Measurements from ENCODE around the gene SLC17A7. TPM values are rescaled to one million over a fixed set of nuclear protein-coding genes. Genes with fewer than 3 reads are reported as not detected.
"Not testable (repeated sequence)": the region's sequence is repeated elsewhere in the genome, so short reads cannot be mapped to it uniquely, and the experiment has no call there.

The SLC17A7 gene
- total RNA-seq, 2 experiments from 2014 or later, result 0.19 to 0.55 TPM

GRCh38 chr19:49448432-49448786 lies 7.1 kb upstream of the SLC17A7 start:
- CTCF ChIA-PET, result interaction anchor here (1.0 to 14.2 kb wide), 3 partner anchors 12 to 223 kb away, joined by 3 to 185 read pairs (median 3); partner anchors contain the start of gene FLT3LG
- Mint-ChIP-seq H3K4me3 (no peak overlapping the region), H3K9me3 (ENCODE audit: low read depth) (no peaks in the 10 kb centered on the region), H3K36me3 (peaks cover 32% of the 10 kb centered on the region), H3K27ac (peak overlapping the region; percentile 15), H3K4me1 (peaks cover 63% of the 10 kb centered on the region), H3K27me3 (no peaks in the 10 kb centered on the region)
- no peak for DNase-seq
- ATAC-seq, result no peak

DNA sequence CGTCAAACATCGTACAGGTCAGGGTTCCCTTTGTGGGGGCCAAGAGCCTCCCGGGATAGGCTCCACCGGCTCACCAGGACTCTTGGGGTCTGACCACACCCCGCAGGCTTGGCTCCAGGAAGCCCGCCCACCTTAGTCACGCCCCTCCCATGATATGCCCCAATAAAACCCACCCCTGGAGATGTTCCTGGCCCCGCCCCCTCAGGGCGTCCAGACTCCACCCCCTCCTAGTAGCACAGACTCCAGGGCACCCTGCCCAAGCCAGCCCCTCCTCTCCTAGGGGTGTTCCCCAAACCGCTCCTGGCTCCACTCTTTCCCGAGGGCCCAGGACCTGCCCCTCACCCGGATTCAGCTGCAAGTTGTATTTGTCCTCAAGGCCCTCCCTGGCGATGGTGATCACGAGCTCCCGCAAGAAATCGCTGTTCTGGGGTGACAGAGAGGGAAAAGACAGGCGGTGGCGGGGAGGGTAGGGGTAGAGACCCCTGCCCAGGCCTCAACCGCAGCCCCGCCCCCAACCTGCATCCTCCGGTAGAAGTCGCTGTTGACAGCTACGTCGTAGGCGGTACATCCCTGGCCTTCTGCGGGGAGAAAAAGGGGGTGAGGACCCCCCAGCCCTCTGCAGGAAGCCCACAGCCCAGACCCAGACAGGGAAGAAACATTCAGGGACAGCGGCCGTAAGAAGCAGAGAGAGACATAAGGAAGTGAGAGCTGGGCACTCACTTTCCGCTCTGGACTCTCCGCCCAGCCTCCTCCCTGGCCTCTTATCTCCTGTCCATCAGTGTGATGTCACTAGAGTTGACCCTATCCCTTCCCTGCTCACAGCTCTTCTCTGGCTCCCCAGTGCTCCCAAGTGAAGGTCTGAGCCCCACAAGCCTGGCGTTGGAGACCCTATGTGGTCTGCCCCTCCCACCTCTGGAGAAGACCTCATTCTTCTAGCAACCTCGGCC lies 6.4 kb upstream of the SLC17A7 start:
- Mint-ChIP-seq H3K4me3 (no peak overlapping the region), H3K27ac (peak overlapping the region; percentile 15), H3K36me3 (peaks cover 32% of the 10 kb centered on the region), H3K27me3 (no peaks in the 10 kb centered on the region), H3K9me3 (ENCODE audit: low read depth) (no peaks in the 10 kb centered on the region), H3K4me1 (peaks cover 61% of the 10 kb centered on the region)
- DNase-seq, result peak; percentile 63
- no peak for ATAC-seq
- CTCF ChIA-PET, result interaction anchor here (1.0 to 14.2 kb wide), 3 partner anchors 12 to 222 kb away, joined by 3 to 185 read pairs (median 3); partner anchors contain the start of gene FLT3LG

DNA sequence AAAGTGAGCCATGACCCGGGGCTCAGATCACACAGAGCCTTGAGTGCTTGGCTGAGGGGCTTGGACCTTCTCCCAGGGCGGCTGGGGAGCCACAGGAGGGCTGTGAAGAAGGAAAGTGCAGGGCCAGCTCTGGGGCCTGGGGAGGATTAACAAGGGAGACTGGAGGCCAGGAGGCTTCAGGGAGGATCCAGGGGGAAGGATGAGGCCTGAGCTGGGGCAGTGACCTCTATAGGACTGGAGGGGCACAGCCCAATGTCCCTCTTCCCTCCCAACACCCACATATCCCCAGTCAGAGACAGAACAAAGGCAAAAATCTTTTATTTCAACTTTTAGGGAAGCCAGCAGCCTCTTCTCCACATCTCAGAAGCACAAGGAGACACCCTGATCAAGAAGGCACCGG lies 4.7 kb upstream of the SLC17A7 start:
- no peak for ATAC-seq
- CTCF ChIA-PET, result interaction anchor here (0.7 to 2.8 kb wide), 7 partner anchors 7 to 54 kb away, joined by 3 to 39 read pairs (median 8); partner anchors contain the start of genes ALDH16A1 and FLT3LG
- DNase-seq, result no peak
- Mint-ChIP-seq H3K9me3 (ENCODE audit: low read depth) (no peaks in the 10 kb centered on the region), H3K36me3 (peaks cover 25% of the 10 kb centered on the region), H3K27ac (peak overlapping the region; percentile 40), H3K27me3 (peaks cover 13% of the 10 kb centered on the region), H3K4me3 (no peak overlapping the region), H3K4me1 (peaks cover 62% of the 10 kb centered on the region)

GRCh38 chr19:49444100-49444700 lies 2.9 kb upstream of the SLC17A7 start:
- CTCF ChIA-PET, result interaction anchor here (0.7 to 2.8 kb wide), 10 partner anchors 9 to 120 kb away, joined by 3 to 39 read pairs (median 5); partner anchors contain the start of genes ALDH16A1 and FLT3LG
- not testable (repeated sequence) for DNase-seq; ATAC-seq; H3K9me3 Mint-ChIP-seq (ENCODE audit: low read depth)
- H3K36me3 Mint-ChIP-seq, result peaks cover 15% of the 10 kb centered on the region
- peak overlapping the region; percentile 80 for H3K27ac Mint-ChIP-seq
- H3K4me3 Mint-ChIP-seq, result peak overlapping the region; percentile 78
- peaks cover 54% of the 10 kb centered on the region for H3K4me1 Mint-ChIP-seq
- H3K27me3 Mint-ChIP-seq, result peaks cover 30% of the 10 kb centered on the region

GRCh38 chr19:49443366-49444099 lies 2.2 kb upstream of the SLC17A7 start:
- Mint-ChIP-seq H3K36me3 (peaks cover 11% of the 10 kb centered on the region), H3K27ac (peak overlapping the region; percentile 80), H3K4me1 (peaks cover 51% of the 10 kb centered on the region), H3K4me3 (peak overlapping the region; percentile 78), H3K27me3 (peaks cover 36% of the 10 kb centered on the region), H3K9me3 (ENCODE audit: low read depth) (no peaks in the 10 kb centered on the region)
- DNase-seq, result peak; percentile 96
- peak; percentile 85 for ATAC-seq
- CTCF ChIA-PET, result interaction anchor here (0.6 to 2.8 kb wide), 22 partner anchors 8 to 222 kb away, joined by 3 to 39 read pairs (median 4); partner anchors contain the start of genes ALDH16A1 and PIH1D1

- ATAC-seq, result peak; percentile 50
- peak; percentile 86 for DNase-seq
- peaks cover 45% of the 10 kb centered on the region for H3K4me1 Mint-ChIP-seq
- H3K27ac Mint-ChIP-seq, result peak overlapping the region; percentile 80
- H3K36me3 Mint-ChIP-seq, result peaks cover 6% of the 10 kb centered on the region
- peak overlapping the region; percentile 78 for H3K4me3 Mint-ChIP-seq
- H3K9me3 Mint-ChIP-seq (ENCODE audit: low read depth), result no peaks in the 10 kb centered on the region
- H3K27me3 Mint-ChIP-seq, result peaks cover 42% of the 10 kb centered on the region
- CTCF ChIA-PET, result interaction anchor here (0.6 to 2.6 kb wide), 17 partner anchors 9 to 222 kb away, joined by 3 to 31 read pairs (median 4); partner anchors contain the start of gene PIH1D1
Observed at GRCh38 chr19:49442771-49443365, 1.5 kb upstream of the SLC17A7 start.

DNA sequence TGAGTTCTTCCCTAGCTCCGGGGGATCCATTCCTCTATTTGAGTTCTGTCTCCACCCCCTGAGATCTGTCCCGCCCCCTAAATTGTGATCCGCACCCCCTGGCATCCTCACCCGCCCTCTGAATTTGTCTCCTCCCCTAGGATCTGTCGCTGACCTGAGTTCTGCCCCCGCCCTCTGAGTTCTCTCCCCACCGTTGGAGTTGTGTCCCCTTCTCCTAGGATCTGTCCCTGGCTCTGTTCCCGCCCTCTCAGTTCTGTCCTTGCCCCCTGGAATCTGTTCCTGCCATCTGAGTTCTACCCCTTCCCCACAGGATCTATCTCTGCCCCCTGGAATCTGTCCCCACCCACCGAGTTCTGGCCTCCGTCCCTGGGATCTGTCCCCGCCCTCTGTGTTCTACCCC lies 1.0 kb upstream of the SLC17A7 start:
- Mint-ChIP-seq H3K27ac (peak overlapping the region; percentile 80), H3K4me3 (peak overlapping the region; percentile 78), H3K9me3 (ENCODE audit: low read depth) (no peaks in the 10 kb centered on the region), H3K36me3 (peaks cover 6% of the 10 kb centered on the region), H3K4me1 (peaks cover 43% of the 10 kb centered on the region), H3K27me3 (peaks cover 48% of the 10 kb centered on the region)
- CTCF ChIA-PET, result interaction anchor here (0.6 to 2.6 kb wide), 15 partner anchors 9 to 180 kb away, joined by 3 to 31 read pairs (median 5); partner anchors contain the start of gene PIH1D1
- DNase-seq, result peak; percentile 56
- no peak for ATAC-seq

DNA sequence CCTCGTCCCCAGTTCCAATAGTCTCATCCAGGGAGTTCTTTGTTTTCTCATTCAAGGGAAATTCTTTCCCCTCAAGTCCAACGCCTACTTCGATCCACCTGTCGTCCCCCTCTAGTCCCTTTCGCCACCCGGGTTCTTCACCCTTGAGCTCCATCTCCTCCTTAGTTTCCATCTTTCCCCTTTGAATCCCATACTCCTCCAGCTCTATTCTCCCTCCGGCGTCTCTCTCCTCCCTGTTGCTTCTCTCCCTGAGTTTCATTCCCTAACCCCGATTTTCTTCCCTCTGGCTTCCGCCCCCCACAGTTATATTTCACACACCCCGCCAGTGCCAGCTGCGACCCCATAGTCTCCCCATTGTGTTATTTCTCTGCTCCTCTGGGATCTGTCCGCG lies 628 bp upstream of the SLC17A7 start:
- Mint-ChIP-seq H3K9me3 (ENCODE audit: low read depth) (no peaks in the 10 kb centered on the region), H3K4me3 (peak overlapping the region; percentile 78), H3K27me3 (peaks cover 52% of the 10 kb centered on the region), H3K4me1 (peaks cover 41% of the 10 kb centered on the region), H3K27ac (no peak overlapping the region), H3K36me3 (peaks cover 5% of the 10 kb centered on the region)
- DNase-seq (no peak), ATAC-seq (no peak)
- CTCF ChIA-PET, result interaction anchor here (0.6 to 2.6 kb wide), 8 partner anchors 13 to 141 kb away, joined by 3 to 31 read pairs (median 7); no protein-coding TSS in a partner anchor

DNA sequence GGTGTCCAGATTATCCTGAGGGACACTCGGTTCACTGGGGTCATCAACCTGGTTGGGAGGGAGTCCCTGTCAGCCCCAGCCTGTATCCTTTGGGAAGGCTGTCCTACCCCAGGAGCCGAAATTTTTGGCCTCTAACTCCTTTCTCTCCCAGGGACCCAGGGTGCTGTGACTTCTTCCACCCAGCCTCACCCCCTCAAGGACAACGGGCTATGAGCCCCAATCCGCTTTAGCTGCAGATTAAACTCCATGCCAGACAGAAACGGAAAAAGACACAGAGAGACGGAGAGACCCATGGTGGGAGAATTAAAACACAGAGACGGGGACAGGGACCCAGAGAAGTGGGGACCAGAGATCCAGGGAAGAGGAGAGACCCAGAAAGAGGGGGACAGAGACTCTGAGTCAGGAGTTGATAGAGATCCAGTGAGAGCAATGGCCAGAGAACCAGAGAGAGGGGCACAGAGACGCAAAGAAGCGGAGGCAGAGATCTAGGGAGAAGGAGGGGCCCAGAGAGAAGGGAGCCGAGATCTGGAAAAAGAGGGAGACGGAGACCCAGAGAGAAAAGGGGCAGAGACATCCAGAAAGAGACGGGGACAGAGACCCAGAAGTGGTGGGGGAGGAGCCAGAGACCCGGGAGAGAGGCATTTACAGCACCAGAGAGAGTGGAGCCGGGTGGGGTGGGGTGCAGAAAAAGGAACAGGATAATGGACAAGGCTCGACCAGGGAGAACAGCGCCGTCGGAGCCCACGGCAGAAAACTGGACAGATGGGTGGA lies 703 bp downstream of the SLC17A7 start:
- H3K9me3 Mint-ChIP-seq (ENCODE audit: low read depth), result no peaks in the 10 kb centered on the region
- peaks cover 41% of the 10 kb centered on the region for H3K4me1 Mint-ChIP-seq
- no peaks in the 10 kb centered on the region for H3K36me3 Mint-ChIP-seq
- DNase-seq (no peak), ATAC-seq (no peak)
- CTCF ChIA-PET, result interaction anchor here (0.8 to 2.6 kb wide), 5 partner anchors 14 to 49 kb away, joined by 3 to 31 read pairs (median 5); partner anchors contain the start of gene GFY
- H3K27me3 Mint-ChIP-seq, result peaks cover 65% of the 10 kb centered on the region
- peak overlapping the region; percentile 11 for H3K4me3 Mint-ChIP-seq
- H3K27ac Mint-ChIP-seq, result no peak overlapping the region

DNA sequence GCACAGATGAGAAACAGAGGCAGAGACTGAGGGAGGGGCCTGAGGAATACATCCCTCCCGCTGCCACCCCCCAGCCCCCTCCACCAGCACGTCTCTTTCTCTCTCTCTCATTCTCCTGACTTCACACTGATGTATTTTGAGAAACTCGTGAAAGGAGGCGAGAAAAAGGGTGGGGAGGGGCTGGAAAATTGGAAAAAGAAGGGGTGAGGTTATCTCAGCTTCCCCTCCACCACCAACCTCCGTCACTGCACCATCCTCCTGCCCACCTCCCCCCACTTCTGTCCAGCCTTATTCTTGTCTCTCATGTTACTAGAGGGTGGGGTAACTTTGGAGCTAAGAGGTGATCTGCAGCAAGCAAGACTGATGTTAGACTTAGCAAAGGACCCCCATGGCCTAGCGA lies 1.5 kb downstream of the SLC17A7 start:
- peaks cover 35% of the 10 kb centered on the region for H3K4me1 Mint-ChIP-seq
- DNase-seq (no peak), ATAC-seq (no peak)
- H3K9me3 Mint-ChIP-seq (ENCODE audit: low read depth), result no peaks in the 10 kb centered on the region
- CTCF ChIA-PET, result interaction anchor here (0.7 to 1.4 kb wide), 4 partner anchors 15 to 48 kb away, joined by 3 to 4 read pairs (median 3); partner anchors contain the start of gene GFY
- H3K36me3 Mint-ChIP-seq, result no peaks in the 10 kb centered on the region
- no peak overlapping the region for H3K27ac Mint-ChIP-seq
- peaks cover 73% of the 10 kb centered on the region for H3K27me3 Mint-ChIP-seq
- H3K4me3 Mint-ChIP-seq, result no peak overlapping the region

GRCh38 chr19:49438261-49438660 lies 3.1 kb downstream of the SLC17A7 start:
- CTCF ChIA-PET, result no interaction called here
- H3K27ac Mint-ChIP-seq, result no peak overlapping the region
- no peak overlapping the region for H3K4me3 Mint-ChIP-seq
- H3K27me3 Mint-ChIP-seq, result peaks cover 88% of the 10 kb centered on the region
- peaks cover 31% of the 10 kb centered on the region for H3K4me1 Mint-ChIP-seq
- H3K36me3 Mint-ChIP-seq, result no peaks in the 10 kb centered on the region
- ATAC-seq (no peak), DNase-seq (no peak)
- H3K9me3 Mint-ChIP-seq (ENCODE audit: low read depth), result no peaks in the 10 kb centered on the region

DNA sequence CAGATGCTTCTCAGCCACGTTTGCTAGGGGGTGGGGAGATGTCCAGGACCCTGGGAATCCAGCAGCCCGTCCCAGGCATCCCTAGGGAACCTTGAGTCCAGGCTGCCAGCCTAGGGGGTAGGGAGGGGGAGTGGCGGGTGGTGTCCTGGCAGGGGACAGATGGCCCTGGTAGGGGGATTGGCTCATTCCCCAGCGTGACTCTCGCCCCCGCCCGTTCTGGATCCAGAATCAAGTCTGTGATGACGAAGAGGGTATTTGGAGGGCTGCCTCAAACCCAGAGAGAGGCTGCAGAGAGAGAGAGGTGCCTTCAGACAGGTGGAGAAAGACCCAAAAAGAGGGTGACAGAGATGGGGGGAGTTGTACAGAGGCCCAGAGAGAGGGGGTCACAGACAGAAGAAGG lies 4.1 kb downstream of the SLC17A7 start:
- no peak for ATAC-seq
- H3K27ac Mint-ChIP-seq, result no peak overlapping the region
- H3K9me3 Mint-ChIP-seq (ENCODE audit: low read depth), result no peaks in the 10 kb centered on the region
- no peak for DNase-seq
- peaks cover 29% of the 10 kb centered on the region for H3K4me1 Mint-ChIP-seq
- H3K4me3 Mint-ChIP-seq, result no peak overlapping the region
- peaks cover 95% of the 10 kb centered on the region for H3K27me3 Mint-ChIP-seq
- H3K36me3 Mint-ChIP-seq, result no peaks in the 10 kb centered on the region
- CTCF ChIA-PET, result interaction anchor here (1.1 to 2.2 kb wide), 4 partner anchors 13 to 211 kb away, joined by 3 to 10 read pairs (median 6); partner anchors contain the start of genes GFY and KASH5
